Measurements from ENCODE around the gene DDN. TPM values are rescaled to one million over a fixed set of nuclear protein-coding genes. Genes with fewer than 3 reads are reported as not detected.

DDN gene
- 0.13 and 0.29 TPM in 2 replicates for total RNA-seq

GRCh38 chr12:48999371-49000131 lies at the start of gene DDN:
Gene DDN, minus strand, starts transcription at chr12:48999375. Its CDS starts 88 bp downstream, at chr12:48999287.

GRCh38 chr12:49018261-49019119 lies 19.3 kb upstream of the DDN start, which contains the start of gene PRKAG1:
Gene PRKAG1, minus strand, starts transcription at chr12:49018776. Its CDS starts 36 bp downstream, at chr12:49018740.

GRCh38 chr12:48978291-48978740 lies 20.9 kb downstream of the DDN start, which contains the start of gene WNT1:
Gene WNT1, plus strand, starts transcription at chr12:48978322. Its CDS starts 329 bp downstream, at chr12:48978651.

GRCh38 chr12:48957141-48958048 lies 41.8 kb downstream of the DDN start, which contains the start of gene ARF3:
Gene ARF3, minus strand, starts transcription at chr12:48957487. Its CDS starts 16,392 bp downstream, at chr12:48941095.

Small RNAs within 50 kb of the gene (small RNA-seq; reads per million reads assigned to genes)
- not detected for gene RNU6-940P

Other genes starting within 250 kb of the DDN start
- gene ADCY6, start 210.3 kb downstream of the DDN start, total RNA-seq: 29.1 and 31.9 TPM in 2 replicates
- gene CACNB3, start 180.9 kb downstream of the DDN start, total RNA-seq: 23.4 and 26.6 TPM in 2 replicates
- 78.9 and 94.9 TPM in 2 replicates for gene DDX23, start 147.2 kb downstream of the DDN start, total RNA-seq
- gene RND1, start 133.5 kb downstream of the DDN start, total RNA-seq: 0.57 and 1.5 TPM in 2 replicates
- 21.0 and 29.2 TPM in 2 replicates for gene FKBP11, start 73.9 kb downstream of the DDN start, total RNA-seq
- 83.8 and 102 TPM in 2 replicates for gene ARF3, start 41.9 kb downstream of the DDN start, total RNA-seq
- gene WNT10B, start 27.6 kb downstream of the DDN start, total RNA-seq: 0.07 and 0.13 TPM in 2 replicates
- gene WNT1, start 21.1 kb downstream of the DDN start, total RNA-seq: not detected in 2 replicates
- 55.2 and 56.5 TPM in 2 replicates for gene PRKAG1, start 19.4 kb upstream of the DDN start, total RNA-seq
- gene KMT2D, start 61.4 kb upstream of the DDN start, total RNA-seq: 66.4 and 79.6 TPM in 2 replicates
- 0.66 and 1.4 TPM in 2 replicates for gene RHEBL1, start 70.6 kb upstream of the DDN start, total RNA-seq
- 5.3 and 9.0 TPM in 2 replicates for gene DHH, start 95.4 kb upstream of the DDN start, total RNA-seq
- 58.9 and 62.1 TPM in 2 replicates for gene LMBR1L, start 111.5 kb upstream of the DDN start, total RNA-seq
- 2,263 and 3,197 TPM in 2 replicates for gene TUBA1B, start 132.0 kb upstream of the DDN start, total RNA-seq
- 792 and 805 TPM in 2 replicates for gene TUBA1A, start 189.7 kb upstream of the DDN start, total RNA-seq